BLaER1 (cell line): ENCODE measurements around the gene PTGES2.
A peak's percentile ranks its signal among the peaks of the same experiment; 100 is the strongest.

Source experiments
- H3K27ac ChIP-seq: shearing (Covaris generic); formaldehyde crosslinking; 2 replicates; pipeline ENCODE4 v1.8.1; 2022
- H3K27me3 ChIP-seq: shearing (Covaris generic); formaldehyde crosslinking; 2 replicates; pipeline ENCODE4 v1.8.1; 2022
- H3K36me3 ChIP-seq: shearing (Covaris generic); formaldehyde crosslinking; 2 replicates; pipeline ENCODE4 v1.8.1; 2022
- H3K4me1 ChIP-seq: shearing (Covaris generic); formaldehyde crosslinking; 2 replicates; pipeline ENCODE4 v1.8.1; 2022
- H3K4me2 ChIP-seq: shearing (Covaris generic); formaldehyde crosslinking; 2 replicates; pipeline ENCODE4 v1.8.1; 2022
- H3K4me3 ChIP-seq: shearing (Covaris generic); formaldehyde crosslinking; 2 replicates; pipeline ENCODE4 v1.8.1; 2022
- H3K9ac ChIP-seq: shearing (Covaris generic); formaldehyde crosslinking; 2 replicates; pipeline ENCODE4 v1.8.1; 2022
- H3K9me3 ChIP-seq: shearing (Covaris generic); formaldehyde crosslinking; 2 replicates; pipeline ENCODE4 v1.8.1; 2022
- H4K20me1 ChIP-seq: shearing (Covaris generic); formaldehyde crosslinking; 2 replicates; pipeline ENCODE4 v1.8.1; 2022
- Cebpa-rat ChIP-seq: shearing (Covaris generic); IDR thresholded peaks from 2 replicates; pipeline ENCODE4 v1.8.1; 2022

The PTGES2 gene

DNA sequence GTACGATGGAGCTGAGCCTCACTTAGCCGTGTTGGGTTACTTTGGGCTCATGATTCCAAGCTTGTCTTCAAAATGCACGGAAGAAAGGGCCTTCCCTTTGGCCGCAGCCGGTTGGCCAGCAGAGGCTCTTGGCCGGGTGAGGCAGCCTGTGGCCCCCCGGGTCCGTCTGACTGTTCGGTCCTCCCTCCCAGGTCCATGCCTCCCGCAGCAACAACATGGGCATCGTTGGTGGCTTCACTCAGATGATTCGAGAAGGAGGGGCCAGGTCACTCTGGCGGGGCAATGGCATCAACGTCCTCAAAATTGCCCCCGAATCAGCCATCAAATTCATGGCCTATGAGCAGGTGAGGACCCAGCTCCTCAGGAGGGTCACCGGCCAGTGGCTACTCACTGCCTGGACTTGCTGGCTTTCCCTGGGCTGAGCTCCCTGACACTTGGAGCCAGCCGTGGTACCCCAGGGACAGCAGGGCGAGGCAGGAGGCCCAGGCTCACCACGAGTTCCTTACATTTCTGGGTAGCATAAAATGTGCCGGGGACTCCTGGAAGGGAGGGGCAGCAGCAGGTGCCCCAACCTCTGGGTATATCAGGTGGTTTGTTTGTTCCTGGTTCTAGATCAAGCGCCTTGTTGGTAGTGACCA, 21.9 kb downstream of the PTGES2 start:
- H3K27ac ChIP-seq = peak overlapping the region; percentile 62; the same call in 1 of the 2 replicates
- peaks cover 37% of the 10 kb centered on the region for H4K20me1 ChIP-seq
- H3K4me3 ChIP-seq = no peak overlapping the region
- H3K4me2 ChIP-seq = 0 out of 2 replicates have a peak overlapping the region, but pooled peaks have one; percentile 82
- no peak for TF ChIP-seq Cebpa-rat
- H3K27me3 ChIP-seq = no peaks in the 10 kb centered on the region
- peaks cover 87% of the 10 kb centered on the region for H3K36me3 ChIP-seq
- peaks cover 70% of the 10 kb centered on the region for H3K4me1 ChIP-seq
- no peaks in the 10 kb centered on the region for H3K9me3 ChIP-seq
- no peak overlapping the region; the same call in 1 of the 2 replicates for H3K9ac ChIP-seq

DNA sequence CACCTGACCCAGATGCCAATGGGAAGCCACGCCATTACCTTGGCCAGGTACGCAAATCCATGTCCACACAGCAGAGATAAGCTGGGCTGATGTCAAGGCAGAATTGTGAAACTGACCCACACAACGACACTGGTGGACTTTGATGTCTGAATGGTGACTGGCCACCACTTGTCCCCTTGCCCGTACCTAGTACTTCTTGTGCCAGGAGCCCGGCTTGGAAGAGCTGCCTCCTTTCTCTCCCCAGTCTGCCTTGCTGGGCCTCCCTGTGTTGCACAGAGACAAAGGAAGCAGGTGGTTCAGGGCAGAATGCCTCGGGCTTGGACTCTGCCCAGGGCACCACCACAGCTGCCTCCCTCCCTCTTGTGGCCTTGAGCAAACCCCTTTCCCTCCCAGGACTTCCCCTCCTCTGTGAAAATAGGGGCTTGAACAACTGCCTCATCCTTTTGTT, 23.3 kb downstream of the PTGES2 start:
- Histone ChIP-seq H4K20me1 (peaks cover 51% of the 10 kb centered on the region), H3K9me3 (no peaks in the 10 kb centered on the region), H3K27ac (peak overlapping the region; percentile 87), H3K27me3 (no peaks in the 10 kb centered on the region), H3K4me2 (peak overlapping the region; percentile 82), H3K36me3 (peaks cover 76% of the 10 kb centered on the region), H3K4me3 (no peak overlapping the region), H3K4me1 (peaks cover 73% of the 10 kb centered on the region), H3K9ac (peak overlapping the region; percentile 68)
- no peak for TF ChIP-seq Cebpa-rat

DNA sequence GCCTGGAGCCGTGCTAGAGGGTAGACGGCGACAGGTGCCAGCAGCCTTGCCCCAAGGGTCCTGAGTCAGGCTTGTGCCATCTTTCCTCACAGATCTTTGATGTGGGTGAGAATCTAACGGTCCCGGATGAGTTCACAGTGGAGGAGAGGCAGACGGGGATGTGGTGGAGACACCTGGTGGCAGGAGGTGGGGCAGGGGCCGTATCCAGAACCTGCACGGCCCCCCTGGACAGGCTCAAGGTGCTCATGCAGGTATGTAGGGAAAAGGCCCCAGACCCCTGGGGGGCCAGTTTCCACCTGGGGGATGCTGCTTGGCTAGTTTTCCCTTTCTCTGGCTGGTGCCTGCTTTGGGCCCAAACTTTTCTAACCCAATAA, 24.0 kb downstream of the PTGES2 start:
- H3K9ac ChIP-seq = peak overlapping the region; percentile 68
- peak overlapping the region; percentile 87 for H3K27ac ChIP-seq
- peaks cover 56% of the 10 kb centered on the region for H4K20me1 ChIP-seq
- TF ChIP-seq Cebpa-rat = no peak
- no peaks in the 10 kb centered on the region for H3K9me3 ChIP-seq
- no peaks in the 10 kb centered on the region for H3K27me3 ChIP-seq
- H3K4me3 ChIP-seq = no peak overlapping the region
- peaks cover 70% of the 10 kb centered on the region for H3K36me3 ChIP-seq
- peak overlapping the region; percentile 82 for H3K4me2 ChIP-seq
- peaks cover 79% of the 10 kb centered on the region for H3K4me1 ChIP-seq

DNA sequence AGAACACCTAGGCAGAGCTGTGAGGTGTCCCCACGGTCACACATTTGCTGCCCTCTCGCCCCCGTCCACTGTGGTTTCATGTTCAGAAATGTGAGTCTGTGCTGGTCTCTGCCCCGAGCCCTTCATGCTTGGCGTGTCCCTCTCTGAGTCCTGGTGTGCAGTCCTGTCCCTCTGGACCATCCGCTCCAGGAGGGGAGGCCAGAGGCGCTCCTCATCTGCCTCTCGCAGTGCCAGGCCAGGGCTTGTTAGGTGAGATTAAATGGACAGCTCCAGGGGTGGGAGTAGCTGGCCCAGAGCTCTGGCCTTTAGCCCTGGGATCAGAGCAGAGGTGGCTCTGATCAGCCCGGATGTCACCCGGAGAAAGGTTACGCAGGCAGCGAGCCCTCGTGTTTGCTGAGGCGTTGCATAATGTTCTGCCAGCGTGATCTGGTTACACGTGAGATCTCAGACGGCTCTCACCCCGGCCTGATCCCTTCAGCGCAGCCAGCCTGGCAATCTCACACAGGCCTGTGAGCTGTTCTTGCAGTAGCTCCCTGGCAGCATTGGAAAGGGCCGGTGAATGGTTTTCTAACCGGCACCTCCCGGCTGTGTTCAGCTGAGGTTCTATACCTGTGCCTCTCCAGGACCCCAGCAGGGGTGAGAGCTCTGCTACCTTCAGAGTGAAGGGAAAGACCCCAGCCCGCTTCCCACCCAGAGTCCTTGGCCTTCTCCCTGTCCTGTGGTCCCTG, 24.5 kb downstream of the PTGES2 start:
- peak overlapping the region; percentile 82 for H3K4me2 ChIP-seq
- H3K27ac ChIP-seq = peak overlapping the region; percentile 87
- H3K4me1 ChIP-seq = peaks cover 85% of the 10 kb centered on the region
- peak overlapping the region; percentile 30; the same call in 1 of the 2 replicates for H3K4me3 ChIP-seq
- H3K36me3 ChIP-seq = peaks cover 64% of the 10 kb centered on the region
- no peaks in the 10 kb centered on the region for H3K27me3 ChIP-seq
- TF ChIP-seq Cebpa-rat = peak; percentile 76
- no peaks in the 10 kb centered on the region for H3K9me3 ChIP-seq
- H3K9ac ChIP-seq = peak overlapping the region; percentile 68
- H4K20me1 ChIP-seq = peaks cover 56% of the 10 kb centered on the region

DNA sequence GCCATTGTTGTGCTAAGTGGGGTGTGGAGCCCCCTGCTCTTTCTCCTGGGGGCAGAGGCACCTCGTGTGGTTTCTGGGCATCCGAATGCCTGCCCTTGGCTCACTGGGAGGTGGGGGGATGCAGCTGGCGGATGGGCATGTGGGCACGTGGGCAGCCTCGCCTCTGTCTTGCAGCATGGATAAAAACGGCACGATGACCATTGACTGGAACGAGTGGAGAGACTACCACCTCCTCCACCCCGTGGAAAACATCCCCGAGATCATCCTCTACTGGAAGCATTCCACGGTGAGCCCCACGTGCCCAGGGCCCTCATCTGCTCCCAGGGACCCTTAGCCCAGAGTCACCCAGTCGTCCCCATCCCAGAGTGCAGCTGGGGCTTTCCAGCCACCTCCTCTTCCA, 25.3 kb downstream of the PTGES2 start:
- Histone ChIP-seq H3K4me3 (peak overlapping the region; percentile 30; the same call in 1 of the 2 replicates), H3K9me3 (no peaks in the 10 kb centered on the region), H3K36me3 (peaks cover 59% of the 10 kb centered on the region), H4K20me1 (peaks cover 56% of the 10 kb centered on the region), H3K9ac (peak overlapping the region; percentile 68), H3K27ac (peak overlapping the region; percentile 87), H3K27me3 (no peaks in the 10 kb centered on the region), H3K4me2 (peak overlapping the region; percentile 82), H3K4me1 (peaks cover 93% of the 10 kb centered on the region)
- TF ChIP-seq Cebpa-rat = no peak

DNA sequence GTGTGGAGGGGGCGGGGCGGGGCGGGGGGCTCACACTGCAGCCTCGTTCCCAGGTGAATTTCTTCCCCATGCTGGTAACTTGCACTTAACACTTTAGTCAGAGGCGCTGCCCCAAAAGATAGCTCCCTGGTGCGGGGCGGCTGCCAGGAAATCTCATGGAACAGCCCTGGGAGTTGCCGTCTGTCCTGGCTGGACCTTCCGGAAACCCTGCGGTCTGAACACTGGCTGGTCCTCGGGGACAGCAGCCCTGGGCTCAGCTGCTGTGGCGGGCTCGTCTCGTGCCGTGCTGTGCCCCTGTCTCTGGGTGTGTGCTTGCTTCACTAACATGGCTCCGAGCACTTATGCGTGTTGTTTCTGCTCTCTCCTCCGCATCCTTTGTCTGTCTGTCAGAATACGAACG, 25.8 kb downstream of the PTGES2 start:
- peak overlapping the region; percentile 87 for H3K27ac ChIP-seq
- peak overlapping the region; percentile 68 for H3K9ac ChIP-seq
- H4K20me1 ChIP-seq = peaks cover 56% of the 10 kb centered on the region
- no peak for TF ChIP-seq Cebpa-rat
- H3K4me2 ChIP-seq = peak overlapping the region; percentile 82
- peaks cover 98% of the 10 kb centered on the region for H3K4me1 ChIP-seq
- H3K36me3 ChIP-seq = peaks cover 57% of the 10 kb centered on the region
- peak overlapping the region; percentile 30; the same call in 1 of the 2 replicates for H3K4me3 ChIP-seq
- no peaks in the 10 kb centered on the region for H3K9me3 ChIP-seq
- H3K27me3 ChIP-seq = no peaks in the 10 kb centered on the region

DNA sequence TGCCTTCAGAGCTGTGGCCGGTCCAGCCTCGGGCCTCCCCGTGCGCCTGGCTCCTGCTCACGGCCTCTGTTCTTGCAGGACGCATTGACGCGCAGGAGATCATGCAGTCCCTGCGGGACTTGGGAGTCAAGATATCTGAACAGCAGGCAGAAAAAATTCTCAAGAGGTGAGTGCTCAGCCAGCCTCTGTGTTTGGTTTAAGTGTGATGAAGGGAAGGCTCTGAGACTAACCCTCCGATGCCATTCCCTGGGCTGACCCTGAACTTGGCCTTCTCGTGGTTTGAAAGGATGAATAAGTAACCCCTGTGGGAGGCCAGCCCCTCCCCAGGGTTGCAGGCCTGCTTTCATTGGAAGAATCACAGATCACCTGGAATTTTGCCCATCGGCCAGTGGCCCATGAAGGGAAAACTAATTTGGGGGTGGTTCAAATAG, 26.3 kb downstream of the PTGES2 start:
- Histone ChIP-seq H3K4me2 (peak overlapping the region; percentile 82), H3K4me3 (no peak overlapping the region), H3K27ac (peak overlapping the region; percentile 87), H3K9ac (peak overlapping the region; percentile 43; the same call in 1 of the 2 replicates), H4K20me1 (peaks cover 58% of the 10 kb centered on the region), H3K4me1 (peaks cover 100% of the 10 kb centered on the region), H3K9me3 (no peaks in the 10 kb centered on the region), H3K36me3 (peaks cover 52% of the 10 kb centered on the region), H3K27me3 (no peaks in the 10 kb centered on the region)
- TF ChIP-seq Cebpa-rat = no peak

DNA sequence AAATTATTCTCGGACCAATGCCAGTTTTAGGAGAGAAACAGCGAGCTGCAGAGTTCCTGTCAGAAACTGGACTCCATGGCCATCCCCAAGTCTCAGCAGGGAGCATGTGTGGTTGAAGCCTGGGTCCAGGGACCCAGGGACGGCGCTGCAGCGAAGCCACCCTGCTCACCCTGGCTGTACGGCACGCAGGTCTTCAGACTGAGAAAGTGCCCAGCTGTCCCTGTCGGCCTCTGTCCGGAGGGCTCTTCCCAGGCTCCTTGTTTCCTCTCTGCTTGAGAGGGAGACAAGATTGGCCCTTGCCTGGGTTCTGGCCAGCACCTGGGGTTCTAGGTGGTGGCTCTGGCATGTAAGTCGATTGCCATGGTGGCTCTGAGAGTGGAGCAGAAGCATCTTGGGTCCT, 26.9 kb downstream of the PTGES2 start:
- peaks cover 61% of the 10 kb centered on the region for H4K20me1 ChIP-seq
- peak overlapping the region; percentile 43 for H3K9ac ChIP-seq
- peaks cover 99% of the 10 kb centered on the region for H3K4me1 ChIP-seq
- peak overlapping the region; percentile 87 for H3K27ac ChIP-seq
- no peaks in the 10 kb centered on the region for H3K9me3 ChIP-seq
- TF ChIP-seq Cebpa-rat = no peak
- H3K4me2 ChIP-seq = peak overlapping the region; percentile 82
- H3K36me3 ChIP-seq = peaks cover 46% of the 10 kb centered on the region
- H3K27me3 ChIP-seq = no peaks in the 10 kb centered on the region
- H3K4me3 ChIP-seq = no peak overlapping the region

DNA sequence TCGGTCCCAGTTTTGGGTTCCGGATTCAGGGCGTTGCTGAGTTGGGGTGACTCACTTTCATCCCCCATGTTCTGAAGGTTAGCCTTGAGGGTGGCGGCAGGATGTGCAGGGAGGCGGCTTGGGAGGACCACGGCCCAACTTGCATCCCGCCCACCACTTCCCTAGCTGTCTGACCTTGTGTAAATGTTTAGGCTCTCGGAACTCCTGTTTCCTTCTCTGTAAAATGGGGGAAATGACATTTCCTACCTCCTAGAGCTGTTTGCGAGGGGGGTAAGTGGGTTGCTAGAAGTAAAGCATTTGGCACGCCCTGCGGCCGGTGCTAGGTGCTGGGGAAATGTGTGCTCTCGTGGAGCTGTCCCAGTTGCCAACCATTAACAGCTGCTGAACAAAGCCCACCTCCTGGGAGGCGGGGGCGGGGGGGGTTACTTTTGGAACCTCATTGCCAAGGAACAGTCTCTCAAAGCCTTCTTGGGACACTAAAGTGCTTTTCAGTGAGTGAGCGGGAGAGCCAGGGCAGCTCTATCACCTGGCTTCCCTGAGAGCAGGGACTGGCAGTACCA, 27.5 kb downstream of the PTGES2 start:
- Histone ChIP-seq H3K9me3 (no peaks in the 10 kb centered on the region), H3K9ac (peak overlapping the region; percentile 43; the same call in 1 of the 2 replicates), H3K4me2 (peak overlapping the region; percentile 82), H3K36me3 (peaks cover 43% of the 10 kb centered on the region), H3K27ac (peak overlapping the region; percentile 87), H4K20me1 (peaks cover 67% of the 10 kb centered on the region), H3K27me3 (no peaks in the 10 kb centered on the region), H3K4me1 (peaks cover 99% of the 10 kb centered on the region), H3K4me3 (no peak overlapping the region)
- no peak for TF ChIP-seq Cebpa-rat
